ENCODE results near the gene PRKACA. TPM values are rescaled to one million over a fixed set of nuclear protein-coding genes. Genes with fewer than 3 reads are reported as not detected.

Gene PRKACA
- total RNA-seq, 1 donor from 2014 or later: 514 TPM

DNA sequence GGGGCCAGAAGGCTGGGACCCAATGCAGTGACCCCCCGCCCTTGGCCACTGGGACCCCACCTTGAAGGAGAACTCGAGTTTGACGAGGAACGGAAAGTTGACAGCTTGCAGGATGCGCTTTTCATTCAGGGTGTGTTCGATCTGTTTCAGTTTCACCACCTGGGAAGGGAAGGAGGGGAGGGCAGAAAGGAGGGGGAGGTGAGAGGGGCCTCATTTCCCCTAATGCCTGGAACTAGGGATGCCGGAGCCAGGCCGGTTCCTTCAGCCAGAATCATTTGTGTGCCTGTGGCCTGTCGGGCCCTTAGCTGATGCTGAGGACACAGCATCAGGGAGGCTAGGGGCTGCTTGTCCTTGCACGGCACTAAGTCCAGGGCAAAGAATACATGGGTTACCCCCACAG lies 14.8 kb downstream of the PRKACA start:
- intact Hi-C loops (cut with micrococcal nuclease): no loop called here
- no peak for ATAC-seq
- DNase-seq: no peak

DNA sequence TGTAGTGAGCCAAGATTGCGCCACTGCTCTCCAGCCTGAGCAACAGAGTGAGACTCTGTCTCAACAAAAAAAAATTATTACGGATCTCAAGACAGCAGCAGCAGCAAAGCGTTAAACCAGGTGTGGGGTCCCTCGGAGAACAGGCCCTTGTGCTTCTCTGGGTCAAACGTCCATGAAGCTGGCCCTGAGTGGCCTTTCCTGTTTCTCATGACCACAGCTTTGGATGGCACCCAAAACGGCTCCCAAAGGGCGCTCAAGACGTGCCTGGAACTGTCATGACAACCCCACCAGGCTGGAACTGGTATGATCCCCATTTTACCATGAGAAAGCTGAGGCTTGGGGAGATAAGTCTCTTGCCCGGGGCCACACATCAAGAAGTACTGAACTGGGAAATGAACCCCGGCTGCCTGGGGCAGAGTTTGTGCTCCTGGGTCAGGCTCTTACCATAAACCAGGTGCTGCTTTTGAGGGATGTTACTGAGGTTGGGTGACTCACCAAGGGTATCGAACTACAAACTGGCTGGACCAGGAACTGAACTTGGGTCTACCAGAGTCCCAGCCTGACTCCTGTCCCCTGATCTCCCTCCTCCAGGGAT lies 15.4 kb downstream of the PRKACA start:
- ATAC-seq: no peak

DNA sequence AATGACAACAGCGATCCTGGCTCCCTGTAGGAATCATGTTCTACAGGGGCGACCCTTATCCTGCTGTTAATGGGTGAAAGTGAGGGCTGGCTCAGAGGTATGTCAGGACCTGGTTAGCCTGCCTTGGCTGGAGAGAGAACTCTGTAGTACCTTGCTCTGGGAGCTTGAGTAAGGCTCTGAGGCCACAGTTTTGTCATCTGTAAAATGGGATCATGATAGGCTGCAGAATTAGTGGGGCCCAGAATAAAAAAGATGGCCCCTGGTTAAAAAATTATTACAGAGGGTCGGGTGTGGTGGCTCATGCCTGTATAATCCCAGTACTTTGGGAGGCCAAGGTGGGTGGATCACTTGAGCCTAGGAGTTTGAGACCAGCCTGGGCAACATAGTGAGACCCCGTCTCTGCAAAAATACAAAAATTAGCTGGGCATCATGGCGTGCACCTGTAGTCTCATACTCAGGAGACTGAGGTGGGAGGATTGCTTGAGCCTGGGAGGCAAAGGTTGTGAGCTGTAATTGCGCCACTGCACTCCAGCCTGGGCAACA lies 16.5 kb downstream of the PRKACA start:
- ATAC-seq (no peak), DNase-seq (no peak)
- intact Hi-C loops (cut with micrococcal nuclease): no loop called here

More for the DNA sequence above, 15.4 kb downstream of the PRKACA start:
- no peak for DNase-seq
- intact Hi-C loops (cut with micrococcal nuclease): no loop called here

DNA sequence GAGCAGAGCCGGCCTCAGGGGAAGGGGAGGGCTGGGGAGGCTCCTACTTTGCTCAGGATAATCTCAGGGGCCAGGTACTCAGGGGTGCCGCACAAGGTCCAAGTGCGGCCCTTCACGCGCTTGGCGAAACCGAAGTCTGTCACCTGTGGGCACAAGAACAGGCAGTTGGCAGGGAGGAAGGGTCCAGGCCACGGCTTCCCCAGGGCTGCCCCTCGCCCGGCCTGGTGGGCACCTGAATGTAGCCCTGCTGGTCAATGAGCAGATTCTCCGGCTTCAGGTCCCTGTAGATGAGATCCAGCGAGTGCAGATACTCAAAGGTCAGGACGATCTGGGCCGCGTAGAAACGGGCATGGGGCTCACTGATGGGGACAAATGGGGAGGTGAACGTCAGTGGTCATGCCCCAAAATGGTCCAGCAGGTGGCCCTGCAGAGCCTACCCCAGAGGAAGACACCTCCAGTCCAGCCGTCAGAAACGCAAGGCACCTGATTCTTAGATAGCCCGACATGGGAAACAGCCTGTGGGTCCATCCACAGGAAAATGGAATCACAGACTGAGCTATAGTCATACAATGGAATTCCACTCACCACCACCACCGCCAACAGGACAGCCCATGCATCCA lies 19.9 kb downstream of the PRKACA start:
- intact Hi-C loops (cut with micrococcal nuclease): no loop called here
- DNase-seq: no peak
- peak; percentile 34 for ATAC-seq

DNA sequence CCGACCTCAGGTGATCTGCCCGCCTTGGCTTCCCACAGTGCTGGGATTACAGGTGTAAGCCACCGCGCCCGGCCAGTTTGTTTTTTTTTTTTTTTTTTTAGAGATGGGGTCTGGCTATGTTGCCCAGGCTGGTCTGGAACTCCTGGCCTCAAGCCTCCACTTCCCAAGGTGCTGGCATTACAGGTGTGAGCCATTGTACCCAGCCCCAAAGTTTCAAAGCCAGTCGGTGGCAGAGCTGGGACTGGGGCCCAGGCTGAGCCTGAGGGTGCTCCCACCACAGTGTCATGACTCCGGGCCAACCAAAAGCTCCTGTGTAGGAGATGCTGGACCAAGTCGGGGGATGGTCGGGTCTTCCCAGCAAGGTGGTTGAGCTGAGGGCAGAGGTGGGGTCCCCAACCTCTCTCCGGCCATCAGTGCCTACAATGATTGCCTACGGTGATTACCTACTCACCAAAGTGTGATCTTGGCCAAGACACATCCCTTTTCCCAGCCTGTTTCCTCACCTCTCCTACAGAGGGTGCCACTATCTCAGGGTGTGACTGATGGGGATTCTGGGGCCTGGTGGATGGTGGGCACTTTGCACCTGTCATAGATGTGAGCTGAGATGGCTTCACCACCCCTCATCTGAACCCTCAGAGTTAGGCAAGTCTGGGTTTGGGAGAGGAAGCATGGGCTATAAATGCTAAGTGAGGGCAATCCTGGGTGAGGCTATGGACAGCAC lies 21.1 kb downstream of the PRKACA start:
- intact Hi-C loops (cut with micrococcal nuclease): no loop called here
- no peak for ATAC-seq

DNA sequence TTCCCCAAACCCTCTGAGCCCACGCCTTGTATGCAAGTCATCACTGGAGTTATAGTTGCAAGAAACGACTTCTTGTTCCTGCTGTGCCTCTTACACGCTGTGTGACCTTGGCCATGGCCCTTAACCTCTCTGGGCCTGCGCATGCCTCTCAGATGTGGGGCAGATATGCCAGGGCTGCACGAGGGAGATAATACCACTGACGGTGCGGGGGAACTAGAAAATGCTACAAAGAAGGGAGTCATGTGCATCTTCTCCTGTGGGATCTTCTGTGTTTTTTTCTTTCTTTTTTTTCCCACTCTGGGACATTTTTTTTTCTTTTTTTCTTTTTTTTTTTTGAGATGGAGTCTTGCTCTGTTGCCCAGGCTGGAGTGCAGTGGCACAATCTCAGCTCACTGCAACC lies 22.7 kb downstream of the PRKACA start:
- ATAC-seq: no peak
- intact Hi-C loops (cut with micrococcal nuclease): no loop called here
- DNase-seq: no peak

More for the DNA sequence above, 21.1 kb downstream of the PRKACA start:
- DNase-seq: no peak

DNA sequence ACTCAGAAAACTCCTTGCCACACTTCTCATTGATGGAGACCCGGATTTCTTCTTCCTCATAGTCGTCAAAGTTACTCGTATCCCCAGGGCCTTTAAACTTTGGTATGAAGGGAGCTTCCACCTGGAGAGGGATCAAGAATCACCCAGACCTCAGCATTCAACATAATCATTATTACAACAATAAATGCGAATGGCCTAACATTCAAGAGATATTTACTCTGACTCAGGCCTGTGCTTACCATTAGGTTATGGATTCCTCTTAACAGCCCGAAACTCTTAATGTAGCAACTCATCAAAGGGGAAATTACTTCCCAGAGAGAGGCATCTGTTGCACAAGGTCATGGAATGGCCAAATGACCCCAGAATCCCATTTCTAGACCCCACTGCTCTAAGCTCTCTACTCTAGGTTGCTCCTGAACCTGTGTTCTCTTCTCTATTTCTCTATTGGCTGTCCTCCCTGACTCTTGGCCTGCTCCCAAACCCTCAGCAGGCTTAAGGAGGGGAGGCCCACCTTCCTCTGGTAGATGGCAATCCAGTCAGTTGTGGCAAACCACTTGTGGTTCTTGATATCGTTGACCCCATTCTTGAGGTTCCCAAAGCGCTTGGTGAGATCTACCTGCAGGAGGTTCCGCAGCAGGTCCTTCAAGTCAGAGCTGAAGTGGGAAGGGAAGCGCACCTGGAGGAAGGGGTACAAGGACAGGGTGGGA lies 24.3 kb downstream of the PRKACA start:
- ATAC-seq (no peak), DNase-seq (no peak)
- intact Hi-C loops (cut with micrococcal nuclease): no loop called here

DNA sequence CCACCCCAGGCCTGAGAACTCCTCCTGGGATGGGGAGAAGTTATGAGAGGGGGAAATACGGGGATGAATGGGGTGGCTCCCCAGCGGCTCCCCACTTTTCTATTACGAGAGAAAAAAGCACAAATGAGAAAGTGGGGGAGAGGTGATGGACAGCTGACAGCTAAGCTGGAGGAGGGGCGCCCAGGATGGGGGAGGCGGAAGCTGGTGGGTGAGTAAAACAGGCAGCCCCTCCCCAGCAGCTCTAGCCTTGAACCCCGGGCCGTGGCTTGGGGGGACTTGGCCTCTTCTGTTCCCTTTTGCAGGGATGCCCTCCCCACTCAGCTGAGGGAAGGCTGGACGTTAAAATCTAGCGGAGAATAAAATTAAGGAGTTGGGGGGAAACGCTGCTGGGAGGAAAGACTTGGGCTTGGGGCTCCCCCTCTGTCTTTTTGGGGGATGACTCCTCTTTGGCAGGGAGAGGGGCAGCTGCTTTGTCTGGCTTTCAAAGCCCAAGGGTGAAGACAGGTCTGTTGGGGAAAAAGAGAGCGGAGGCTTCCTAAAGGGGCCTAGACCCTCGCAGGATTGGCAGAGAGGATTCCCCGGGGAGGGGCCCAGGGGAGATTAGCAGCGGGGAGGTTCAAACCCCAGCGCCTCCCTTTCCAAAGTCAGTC lies 25.6 kb downstream of the PRKACA start:
- peak; percentile 46 for DNase-seq
- no peak for ATAC-seq

DNA sequence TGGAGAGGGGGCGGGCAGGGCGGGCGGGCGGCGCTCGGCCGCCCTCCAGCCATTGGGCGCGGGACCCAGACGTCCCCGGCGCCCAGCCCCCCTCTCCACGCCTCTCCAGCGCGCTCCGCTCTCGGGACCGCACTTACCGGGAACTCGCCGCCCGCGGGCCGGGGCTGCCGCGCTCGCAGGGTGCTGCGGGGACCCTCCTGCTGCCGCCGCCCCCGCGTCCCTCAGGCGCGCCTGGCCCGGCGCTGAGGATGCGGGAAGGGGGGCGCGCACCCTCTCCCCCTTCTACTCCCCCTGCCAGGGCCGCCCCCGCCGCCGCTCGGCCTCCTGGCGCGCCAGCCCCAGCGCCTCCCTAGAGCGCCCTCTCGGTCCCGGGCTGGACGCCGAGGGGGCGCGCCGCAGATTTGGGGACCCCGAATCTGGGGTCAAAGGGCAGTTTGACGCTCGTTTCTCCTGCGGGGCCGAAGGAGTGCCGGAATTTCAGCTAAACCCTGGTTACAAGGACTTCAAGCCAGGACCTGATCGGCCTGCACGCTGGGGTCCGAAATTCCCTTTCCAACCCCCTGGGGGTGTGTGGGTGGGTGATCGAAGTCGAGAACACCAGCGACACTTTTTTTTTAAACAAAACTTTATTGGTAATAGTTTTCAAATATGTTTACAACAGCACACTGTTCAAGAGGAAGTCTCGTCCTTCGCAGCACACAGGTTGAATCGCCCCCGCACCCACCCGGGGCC lies 26.3 kb downstream of the PRKACA start:
- no peak for DNase-seq
- intact Hi-C loops (cut with micrococcal nuclease): no loop called here

More for the DNA sequence above, 25.6 kb downstream of the PRKACA start:
- intact Hi-C loops (cut with micrococcal nuclease): no loop called here

DNA sequence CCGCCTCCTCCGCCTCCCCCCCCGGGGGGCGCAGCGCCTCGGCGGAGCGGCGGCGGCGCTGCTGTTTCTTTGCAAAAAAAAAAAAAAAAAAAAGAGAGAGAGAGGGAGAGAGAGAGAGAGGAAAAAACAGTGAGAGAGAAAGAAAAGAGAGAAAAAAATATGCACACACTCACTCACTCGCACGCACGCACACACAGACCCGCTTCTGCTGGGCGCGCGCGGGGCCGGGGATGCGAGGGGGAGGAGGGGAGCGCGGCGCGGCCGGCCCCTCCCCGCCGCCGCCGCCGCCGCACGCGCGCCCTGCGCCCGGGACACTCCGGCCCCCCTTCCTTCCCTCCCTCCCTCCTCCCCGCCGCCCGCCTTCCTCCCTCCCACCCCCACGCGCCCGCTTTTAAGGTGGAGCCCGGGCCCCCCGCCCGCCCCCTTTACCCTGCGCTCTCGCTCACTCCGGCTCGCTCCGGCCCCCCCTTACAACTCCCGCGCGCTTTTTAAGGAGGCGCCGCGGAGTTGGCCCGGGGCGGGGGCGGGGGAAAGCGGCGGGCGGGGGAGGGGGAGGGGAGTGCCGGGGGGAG lies 27.0 kb downstream of the PRKACA start, which contains the start of gene SAMD1:
SAMD1 (minus strand) TSS at position 243 of the 572 bp plus-strand sequence.
- intact Hi-C loops (cut with micrococcal nuclease): no loop called here

More for the DNA sequence above, 26.3 kb downstream of the PRKACA start:
- peak; percentile 88 for ATAC-seq

DNA sequence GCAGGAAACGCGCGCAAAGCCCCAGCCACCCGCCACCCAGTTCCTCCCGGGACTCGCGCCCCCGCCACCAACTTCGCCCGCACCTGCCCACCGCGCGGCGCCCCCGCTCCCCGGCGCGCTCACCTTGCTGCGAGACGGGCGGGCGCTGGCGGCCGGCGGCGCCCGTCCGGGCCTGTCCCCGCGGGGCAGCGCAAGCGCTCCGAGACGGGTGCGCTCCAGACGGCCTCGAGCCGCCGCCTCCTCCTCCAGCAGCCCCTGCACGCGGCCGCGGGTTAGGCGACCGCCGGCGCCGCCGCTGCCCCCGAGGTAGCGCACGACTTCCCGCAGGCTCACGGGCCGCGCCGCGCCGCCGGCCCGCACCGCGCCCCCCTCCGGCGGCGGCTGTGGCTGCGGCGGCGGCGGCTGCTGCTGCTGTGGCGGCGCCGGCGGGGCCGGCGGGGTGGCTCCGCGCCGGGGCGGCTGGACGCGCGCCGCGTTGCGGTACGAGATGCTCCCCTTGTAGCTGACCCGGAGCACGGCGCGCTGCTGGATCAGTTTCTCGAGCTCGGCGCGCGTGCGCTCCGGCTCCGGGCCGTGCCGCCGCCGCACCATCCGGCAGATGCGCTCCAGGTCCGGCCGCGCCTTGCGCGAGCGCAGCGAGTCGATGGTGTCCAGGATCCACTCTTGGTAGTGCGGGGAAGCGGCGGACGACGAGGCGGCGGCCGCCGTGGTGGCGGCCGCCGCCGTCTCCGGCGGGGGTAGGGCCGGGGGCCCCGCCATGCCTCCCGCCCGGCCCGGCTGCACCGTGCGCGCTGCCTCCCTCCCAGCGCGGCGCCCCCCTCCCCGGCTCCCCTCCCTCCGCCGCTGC lies 27.7 kb downstream of the PRKACA start:
- DNase-seq: peak; percentile 79
- intact Hi-C loops (cut with micrococcal nuclease): no loop called here
- peak; percentile 9 for ATAC-seq

More for the DNA sequence above, 27.0 kb downstream of the PRKACA start, which contains the start of gene SAMD1:
- ATAC-seq: peak; percentile 74
- peak; percentile 96 for DNase-seq

DNA sequence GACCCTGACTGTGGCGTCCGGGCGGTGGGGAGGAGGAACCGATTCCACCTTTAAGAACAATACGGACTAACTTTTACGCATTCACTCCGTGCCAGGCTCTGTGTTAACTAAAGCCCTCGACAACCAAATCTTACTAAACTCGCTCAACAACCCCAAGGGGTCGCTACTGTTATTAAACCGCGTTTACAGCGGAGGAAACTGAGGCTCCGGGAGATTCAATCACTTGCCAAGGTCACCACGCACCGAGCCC lies 28.2 kb downstream of the PRKACA start:
- intact Hi-C loops (cut with micrococcal nuclease): no loop called here
- DNase-seq (no peak), ATAC-seq (no peak)

DNA sequence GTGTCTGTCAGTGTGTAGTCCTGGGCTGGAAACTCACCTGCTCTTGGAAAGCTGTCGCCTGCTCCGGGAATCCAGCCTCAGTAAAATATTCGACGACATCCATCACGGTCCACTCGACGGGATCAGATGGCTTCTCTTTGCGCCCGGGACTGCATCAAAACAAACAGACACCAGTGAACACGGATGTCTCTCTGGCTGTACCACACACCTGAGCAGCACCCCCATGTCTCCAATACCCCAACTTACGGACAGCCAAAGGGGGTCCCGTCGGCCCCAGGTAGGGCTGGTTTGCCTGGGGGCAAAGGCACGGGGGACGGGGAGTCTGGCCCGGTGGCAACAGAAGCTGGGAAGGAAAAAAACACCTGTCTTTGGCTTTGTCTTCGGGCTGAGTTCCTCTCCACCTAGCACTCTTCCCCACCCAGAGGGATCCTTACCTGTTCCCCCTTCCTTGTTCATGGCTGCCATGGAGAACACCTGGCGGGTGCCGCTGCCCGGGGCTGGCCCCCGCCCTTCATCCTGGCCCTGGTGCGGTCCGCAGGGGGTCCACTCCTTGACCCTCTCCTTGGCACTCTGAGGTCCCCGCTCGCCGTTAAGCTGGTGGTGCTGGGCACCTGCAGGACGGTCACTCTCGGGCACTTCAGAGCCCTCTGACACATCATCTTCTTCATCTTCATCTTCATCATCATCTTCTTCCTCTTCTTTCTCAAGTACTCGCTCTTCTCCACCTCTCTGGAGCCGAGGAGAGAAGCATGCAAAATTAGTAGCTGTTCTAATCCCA lies 28.7 kb downstream of the PRKACA start:
- DNase-seq: no peak
- intact Hi-C loops (cut with micrococcal nuclease): no loop called here
- no peak for ATAC-seq

DNA sequence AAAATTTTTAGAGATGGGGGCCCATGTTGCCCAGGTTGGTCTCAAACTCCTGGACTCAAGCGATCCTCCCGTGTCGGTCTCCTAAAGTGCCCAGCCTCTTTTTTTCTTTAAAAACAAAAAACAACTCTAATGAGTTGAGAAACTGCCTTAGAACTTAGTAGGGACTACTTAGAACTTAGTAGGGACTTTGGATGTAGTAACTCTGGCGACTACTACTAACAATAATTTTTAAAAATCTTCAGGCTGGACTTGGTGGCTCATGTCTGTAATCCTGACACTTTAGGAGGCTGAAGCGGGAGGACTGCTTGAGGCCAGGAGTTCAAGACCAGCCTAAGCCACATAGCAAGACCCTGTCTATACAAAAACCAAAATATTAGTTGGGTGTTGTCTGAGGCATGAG lies 31.5 kb downstream of the PRKACA start:
- intact Hi-C loops (cut with micrococcal nuclease): no loop called here
- DNase-seq: no peak
- ATAC-seq: no peak

DNA sequence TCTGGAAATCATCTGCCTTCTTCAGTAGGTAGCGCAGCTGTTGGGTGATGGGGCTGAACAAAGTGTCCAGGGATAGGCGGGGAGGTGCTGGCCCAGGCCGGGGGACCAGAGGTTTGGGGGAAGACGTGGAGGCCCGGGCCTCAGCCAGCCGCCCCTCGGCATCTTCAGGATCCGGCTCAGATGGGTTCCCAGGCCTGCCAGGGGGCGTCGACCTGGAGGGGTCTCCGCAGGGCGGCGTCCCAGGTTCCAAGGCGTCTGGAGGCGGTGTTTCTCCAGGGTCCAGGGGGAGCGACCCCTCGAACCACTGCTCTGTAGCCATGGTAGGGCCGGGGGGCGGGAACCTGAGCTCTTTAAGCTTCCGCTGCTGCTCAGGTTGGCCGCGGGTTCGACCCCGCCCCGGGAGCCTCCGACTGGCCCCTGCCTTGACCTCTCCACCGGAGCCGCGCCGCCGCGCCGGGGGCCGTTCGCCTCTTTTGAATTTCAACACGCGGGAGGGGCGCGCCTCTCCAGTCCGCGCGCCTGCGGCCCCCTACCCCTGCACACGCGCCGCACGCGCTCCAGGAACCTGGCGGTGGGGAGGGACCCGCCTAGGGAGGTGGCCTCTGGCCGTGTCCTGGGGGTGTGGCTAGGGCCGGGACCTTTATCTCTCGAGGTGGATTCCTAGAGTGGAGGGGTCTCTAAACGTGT lies 32.1 kb downstream of the PRKACA start, which contains the start of gene C19orf67:
C19orf67 (minus strand) TSS at position 475 of the 687 bp plus-strand sequence; CDS start at position 319, 156 bp downstream.
- no peak for DNase-seq
- no peak for ATAC-seq

DNA sequence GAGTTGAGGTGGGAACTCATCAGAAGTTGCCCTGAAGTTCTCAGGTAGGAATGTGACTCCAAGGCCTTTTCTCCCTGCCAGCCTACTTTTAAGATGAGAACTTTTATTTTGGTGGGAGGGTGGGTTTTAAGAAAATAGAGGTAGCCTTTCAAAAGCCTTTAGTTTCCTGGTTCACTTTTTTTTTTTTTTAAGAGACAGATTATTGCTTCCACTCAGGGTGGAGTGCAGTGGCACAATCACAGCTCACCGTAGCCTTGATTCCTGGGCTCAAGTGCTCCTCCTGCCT lies 34.9 kb downstream of the PRKACA start:
- intact Hi-C loops (cut with micrococcal nuclease): no loop called here
- ATAC-seq: no peak
- DNase-seq: no peak

More for the DNA sequence above, 32.1 kb downstream of the PRKACA start, which contains the start of gene C19orf67:
- intact Hi-C loops (cut with micrococcal nuclease): no loop called here
